GM23338 (cell line): ENCODE data around the gene KAZN. TPM values are rescaled to one million over a fixed set of nuclear protein-coding genes. Genes with fewer than 3 reads are reported as not detected.

ENCODE experiments used
- ATAC-seq: fragments of 200-7000 bp; cut with Tn5 transposase; 3 replicates; pipeline ENCODE4 v1.9.1; 2020
- DNase-seq: peaks from one replicate; pipeline ENCODE4 v3.0.0-alpha.2; 2015; ENCODE audit warnings: low spot score
- H2AFZ ChIP-seq: fragments of 200-600 bp; sonication (generic); 2 replicates; pipeline ENCODE4 v1.8.0; 2016; ENCODE audit warnings: antibody characterized with exemption, mild to moderate bottlenecking, moderate library complexity
- H3F3A ChIP-seq: fragments of 200-600 bp; sonication (generic); replicated peaks from 2 replicates; pipeline ENCODE4 v1.8.0; 2017; ENCODE audit warnings: antibody characterized with exemption, mixed run types, low read depth
- H3K27ac ChIP-seq: fragments of 200-600 bp; sonication (generic); 2 replicates; pipeline ENCODE4 v1.6.1; 2016; ENCODE audit warnings: low read depth
- H3K27me3 ChIP-seq: fragments of 200-600 bp; sonication (generic); 2 replicates; pipeline ENCODE4 v1.8.0; 2016; ENCODE audit warnings: mild to moderate bottlenecking, mixed run types, moderate library complexity; ENCODE audit not compliant: insufficient read depth
- H3K36me3 ChIP-seq: fragments of 200-600 bp; sonication (generic); 2 replicates; pipeline ENCODE4 v1.8.0; 2016; ENCODE audit warnings: mild to moderate bottlenecking; ENCODE audit not compliant: insufficient read depth
- H3K4me1 ChIP-seq: fragments of 200-600 bp; sonication (generic); 2 replicates; pipeline ENCODE4 v1.8.0; 2016; ENCODE audit warnings: mild to moderate bottlenecking, moderate library complexity; ENCODE audit not compliant: insufficient read depth
- H3K4me2 ChIP-seq: fragments of 200-600 bp; sonication (generic); 2 replicates; pipeline ENCODE4 v1.7.1; 2017; ENCODE audit warnings: mixed run types
- H3K4me3 ChIP-seq: fragments of 200-600 bp; sonication (generic); 2 replicates; pipeline ENCODE4 v1.6.1; 2016; ENCODE audit warnings: mixed run types
- H3K79me2 ChIP-seq: fragments of 200-600 bp; sonication (generic); replicated peaks from 2 replicates; pipeline ENCODE4 v1.8.0; 2017; ENCODE audit warnings: mild to moderate bottlenecking; ENCODE audit not compliant: insufficient read depth
- H3K9me2 ChIP-seq: fragments of 200-600 bp; sonication (generic); 2 replicates; pipeline ENCODE4 v1.8.0; 2017; ENCODE audit not compliant: insufficient read depth
- H4K20me1 ChIP-seq: fragments of 200-600 bp; sonication (generic); replicated peaks from 2 replicates; pipeline ENCODE4 v1.8.0; 2017; ENCODE audit warnings: mild to moderate bottlenecking; ENCODE audit not compliant: insufficient read depth
- H3K27ac Mint-ChIP-seq: 2 replicates; pipeline ENCODE4 v1.8.0; 2020; ENCODE audit warnings: inconsistent platforms, mild to moderate bottlenecking, moderate library complexity, mixed read lengths
- H3K27me3 Mint-ChIP-seq: 3 replicates; pipeline ENCODE4 v1.8.0; 2022; ENCODE audit warnings: low read depth, mild to moderate bottlenecking, moderate library complexity, mixed read lengths, inconsistent platforms; ENCODE audit not compliant: insufficient read depth, poor library complexity
- H3K36me3 Mint-ChIP-seq: 3 replicates; pipeline ENCODE4 v1.8.0; 2021; ENCODE audit warnings: low read depth, mild to moderate bottlenecking, inconsistent platforms, moderate library complexity, mixed read lengths
- H3K4me1 Mint-ChIP-seq: 3 replicates; pipeline ENCODE4 v1.8.0; 2020; ENCODE audit warnings: mild to moderate bottlenecking, inconsistent platforms, mixed read lengths
- H3K4me3 Mint-ChIP-seq: 3 replicates; pipeline ENCODE4 v1.8.0; 2021; ENCODE audit warnings: moderate library complexity, mild to moderate bottlenecking, inconsistent platforms, mixed read lengths
- H3K9me3 Mint-ChIP-seq: 3 replicates; pipeline ENCODE4 v1.8.0; 2020; ENCODE audit warnings: moderate library complexity, mild to moderate bottlenecking, inconsistent platforms, mixed read lengths
- CREB1 ChIP-seq: fragments of 250-450 bp; sonication (Bioruptor Pico); IDR thresholded peaks from 2 replicates; pipeline ENCODE4 v1.5.0; 2020; ENCODE audit warnings: low read depth, mild to moderate bottlenecking, moderate library complexity
- EZH2phosphoT487 ChIP-seq: fragments of 200-600 bp; sonication (generic); IDR thresholded peaks from one replicate; pipeline ENCODE4 v1.8.1; 2018; ENCODE audit warnings: antibody characterized with exemption; ENCODE audit not compliant: unreplicated experiment
- NANOG ChIP-seq: IDR thresholded peaks from 2 replicates; pipeline ENCODE4 v1.6.1; 2016; ENCODE audit warnings: antibody characterized with exemption, borderline replicate concordance
- REST ChIP-seq: IDR thresholded peaks from one replicate; pipeline ENCODE4 v1.6.1; 2018; ENCODE audit warnings: antibody characterized with exemption; ENCODE audit not compliant: unreplicated experiment
- ZNF114 ChIP-seq: fragments of 250-450 bp; sonication (Bioruptor Pico); IDR thresholded peaks from 2 replicates; pipeline ENCODE4 v1.5.0; 2020; ENCODE audit warnings: mild to moderate bottlenecking, moderate library complexity
- ZNF331 ChIP-seq: fragments of 250-450 bp; sonication (Bioruptor Pico); IDR thresholded peaks from 2 replicates; pipeline ENCODE4 v1.5.0; 2020; ENCODE audit warnings: low read depth, mild to moderate bottlenecking, moderate library complexity
- ZNF462 ChIP-seq: fragments of 250-450 bp; sonication (Bioruptor Pico); IDR thresholded peaks from 2 replicates; pipeline ENCODE4 v1.5.0; 2020; ENCODE audit warnings: mild to moderate bottlenecking, moderate library complexity
- polyA plus RNA-seq: library from polyadenylated mRNA; unstranded; fragments of >200 nt; fragmentation: Nextera tagmentation; extraction: Ambion mirVana; gene quantifications from 2 replicates; pipeline ENCODE4 v1.2.1, GENCODE V29; 2016
- total RNA-seq: library from RNA; depleted of rRNA; stranded (reverse); fragments of >200 nt; shearing (Covaris generic); gene quantifications from 2 replicates; pipeline ENCODE4 v1.2.3, GENCODE V29; 2014

KAZN gene
- total and polyA plus RNA-seq, 2 experiments from 2014 or later: 9.9 to 15.0 TPM

GRCh38 chr1:15095496-15095875, 497.0 kb downstream of the KAZN start (continued):
- TF ChIP-seq ZNF462 (CRISPR knock-in tag): no peak
- no peak for TF ChIP-seq EZH2phosphoT487

GRCh38 chr1:15096293-15096692, 497.8 kb downstream of the KAZN start:
- H3K36me3 Mint-ChIP-seq: no peaks in the 10 kb centered on the region; the same call in 2 of the 3 replicates
- Histone ChIP-seq H3K4me1 (peaks cover 14% of the 10 kb centered on the region; the same call in 1 of the 2 replicates), H3K27me3 (peaks cover 8% of the 10 kb centered on the region; the same call in 1 of the 2 replicates), H3K27ac (no peak overlapping the region), H3K4me2 (no peak overlapping the region), H3K36me3 (no peaks in the 10 kb centered on the region), H3K4me3 (no peak overlapping the region), H2AFZ (no peak overlapping the region), H4K20me1 (no peaks in the 10 kb centered on the region), H3F3A (no peaks in the 10 kb centered on the region), H3K79me2 (no peaks in the 10 kb centered on the region), H3K9me2 (no peaks in the 10 kb centered on the region)
- no peak overlapping the region for H3K4me3 Mint-ChIP-seq
- H3K9me3 Mint-ChIP-seq: no peaks in the 10 kb centered on the region
- DNase-seq (no peak), ATAC-seq (no peak)
- H3K27ac Mint-ChIP-seq: no peak overlapping the region
- peaks cover 16% of the 10 kb centered on the region for H3K27me3 Mint-ChIP-seq
- H3K4me1 Mint-ChIP-seq: peaks cover 40% of the 10 kb centered on the region
- TF ChIP-seq ZNF331 (CRISPR knock-in tag): no peak
- TF ChIP-seq ZNF114 (CRISPR knock-in tag): no peak
- no peak for TF ChIP-seq NANOG
- no peak for TF ChIP-seq REST
- TF ChIP-seq CREB1: no peak
